HG03442 (cell line): Measurements from ENCODE around the gene SHISA5.
A peak's percentile ranks its signal among the peaks of the same experiment; 100 is the strongest.
"Not testable (repeated sequence)": the region's sequence is repeated elsewhere in the genome, so short reads cannot be mapped to it uniquely, and the experiment has no call there.

Experiments used
- ATAC-seq: cut with Tn5 transposase; IDR thresholded peaks from one replicate; pipeline ENCODE4 v1.9.1; 2021; ENCODE audit warnings: mild to moderate bottlenecking, moderate library complexity; ENCODE audit not compliant: unreplicated experiment

Gene SHISA5

GRCh38 chr3:48478626-48479555 lies 25.1 kb downstream of the SHISA5 start:
- no peak for ATAC-seq

- no peak for ATAC-seq
Observed at GRCh38 chr3:48477959-48478520, 25.9 kb downstream of the SHISA5 start.

- ATAC-seq = no peak
Observed at GRCh38 chr3:48476426-48477053, 27.4 kb downstream of the SHISA5 start.

GRCh38 chr3:48475188-48475587 lies 28.8 kb downstream of the SHISA5 start:
- ATAC-seq = no peak

GRCh38 chr3:48474619-48475018 lies 29.4 kb downstream of the SHISA5 start:
- no peak for ATAC-seq

- ATAC-seq = not testable (repeated sequence)
Observed at GRCh38 chr3:48474031-48474430, 29.9 kb downstream of the SHISA5 start.

GRCh38 chr3:48473617-48473952 lies 30.4 kb downstream of the SHISA5 start:
- no peak for ATAC-seq

GRCh38 chr3:48472923-48473616 lies 30.9 kb downstream of the SHISA5 start:
- peak; percentile 73 for ATAC-seq

GRCh38 chr3:48472673-48472922 lies 31.4 kb downstream of the SHISA5 start:
- ATAC-seq = no peak

GRCh38 chr3:48470286-48470685 lies 33.7 kb downstream of the SHISA5 start:
- no peak for ATAC-seq

GRCh38 chr3:48469046-48469915 lies 34.7 kb downstream of the SHISA5 start:
- no peak for ATAC-seq

- ATAC-seq = no peak
Observed at GRCh38 chr3:48468329-48468731, 35.6 kb downstream of the SHISA5 start.

GRCh38 chr3:48467473-48468267 lies 36.3 kb downstream of the SHISA5 start:
- ATAC-seq = no peak

- no peak for ATAC-seq
Observed at GRCh38 chr3:48467110-48467454, 36.9 kb downstream of the SHISA5 start.

GRCh38 chr3:48466386-48467109 lies 37.4 kb downstream of the SHISA5 start:
- ATAC-seq = no peak

GRCh38 chr3:48465531-48466378 lies 38.2 kb downstream of the SHISA5 start:
- ATAC-seq = peak; percentile 70

- ATAC-seq = no peak
Observed at GRCh38 chr3:48465237-48465530, 38.8 kb downstream of the SHISA5 start.

- no peak for ATAC-seq
Observed at GRCh38 chr3:48464713-48465221, 39.2 kb downstream of the SHISA5 start.
